Suppressor macrophage treated with lipopolysaccharide for 1 hour (primary cell): Measurements from ENCODE around the gene RBM17.
"Not testable (repeated sequence)": the region's sequence is repeated elsewhere in the genome, so short reads cannot be mapped to it uniquely, and the experiment has no call there.

ENCODE experiments used
- DNase-seq, 3 donors: peaks; one replicate each; pipeline ENCODE4 v3.0.0-alpha.2; 2020 to 2022

Gene RBM17

GRCh38 chr10:6056411-6057135 is 32.3 kb upstream of the RBM17 start:
- DNase-seq: peak in 1 of 3 donors; percentile 36

- peak; percentile 63 to 94 (median 85) for DNase-seq
Measured at GRCh38 chr10:6058682-6059475, 30.0 kb upstream of the RBM17 start.

GRCh38 chr10:6059506-6059905 is 29.3 kb upstream of the RBM17 start:
- DNase-seq: no peak

- DNase-seq: no peak
Measured at GRCh38 chr10:6061056-6061455, 27.8 kb upstream of the RBM17 start.

DNA sequence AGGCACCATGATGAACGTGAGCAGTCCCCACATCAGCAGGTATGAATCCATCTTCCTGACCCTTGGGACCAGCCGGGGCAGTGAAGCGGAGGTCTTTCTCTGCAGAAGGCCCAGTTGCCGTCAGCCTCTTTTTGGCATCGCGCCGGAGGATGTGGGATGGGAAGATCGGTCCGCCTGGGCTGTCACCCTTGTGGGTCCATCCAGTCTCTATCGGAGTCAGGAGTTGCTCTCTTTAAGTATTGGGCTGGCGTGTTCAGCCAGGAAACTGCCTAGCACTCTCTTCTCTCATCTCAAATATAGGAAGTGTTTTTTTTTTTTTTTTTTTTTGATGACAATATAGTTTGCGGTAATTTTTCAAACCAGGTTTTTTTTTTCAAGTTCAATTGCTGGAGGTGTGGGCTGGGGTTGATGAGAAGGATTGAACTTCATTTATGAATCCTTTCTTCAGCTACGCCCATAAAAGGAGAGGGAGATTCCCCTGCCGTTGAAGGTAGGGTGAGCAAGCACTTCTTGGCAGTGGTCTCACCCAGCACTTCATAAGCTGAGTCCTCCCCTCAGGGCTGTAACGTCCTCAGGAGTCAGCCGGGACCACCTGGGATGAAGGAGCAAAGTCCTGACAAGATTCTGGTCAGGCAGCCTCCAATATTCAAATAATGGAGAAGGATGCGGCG is 26.6 kb upstream of the RBM17 start, which contains the start of gene IL2RA:
Gene IL2RA (minus strand): TSS at position 267 of the 671 bp plus-strand sequence. CDS start 216 bp downstream, at position 51.
- DNase-seq: peak; percentile 40 to 76 (median 59)

DNA sequence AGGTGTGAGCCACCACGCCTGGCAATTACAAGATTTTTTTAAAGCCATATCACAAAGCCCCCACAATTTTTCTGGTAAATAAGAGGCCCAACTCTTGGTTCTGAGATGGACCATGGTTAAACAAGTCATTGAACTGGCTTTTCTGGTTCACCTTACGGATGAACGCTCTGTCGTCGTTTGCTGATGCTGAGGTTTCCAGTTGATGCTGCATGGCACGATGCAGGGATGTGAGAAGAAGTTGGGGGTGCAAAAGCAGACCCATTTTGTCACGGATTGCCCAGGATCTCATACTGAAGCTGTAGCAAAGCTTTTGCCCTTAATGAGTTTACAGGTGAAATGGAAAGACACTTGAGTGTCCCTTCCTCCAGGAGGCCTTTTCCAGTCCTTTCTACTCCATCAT is 24.7 kb upstream of the RBM17 start:
- DNase-seq: no peak

- DNase-seq: not testable (repeated sequence)
Measured at GRCh38 chr10:6064726-6065125, 24.1 kb upstream of the RBM17 start.

DNA sequence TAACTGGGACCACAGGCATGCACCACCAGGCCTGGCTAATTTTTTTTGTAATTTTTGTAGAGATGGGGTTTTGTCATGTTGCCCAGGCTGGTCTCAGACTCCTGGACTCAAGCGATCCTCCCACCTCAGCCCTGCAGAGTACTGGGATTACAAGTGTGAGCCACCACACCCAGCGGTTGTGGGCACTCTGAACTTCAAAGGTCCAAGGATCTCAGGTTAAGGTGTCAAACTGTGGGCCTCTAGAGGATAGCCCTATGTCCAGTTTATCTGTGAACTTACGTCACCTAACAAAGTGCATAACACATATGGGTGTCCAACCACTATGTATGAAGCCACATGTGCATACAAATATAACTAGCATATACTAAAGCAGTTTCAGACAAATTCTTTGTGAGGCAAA is 23.4 kb upstream of the RBM17 start:
- DNase-seq: no peak

DNA sequence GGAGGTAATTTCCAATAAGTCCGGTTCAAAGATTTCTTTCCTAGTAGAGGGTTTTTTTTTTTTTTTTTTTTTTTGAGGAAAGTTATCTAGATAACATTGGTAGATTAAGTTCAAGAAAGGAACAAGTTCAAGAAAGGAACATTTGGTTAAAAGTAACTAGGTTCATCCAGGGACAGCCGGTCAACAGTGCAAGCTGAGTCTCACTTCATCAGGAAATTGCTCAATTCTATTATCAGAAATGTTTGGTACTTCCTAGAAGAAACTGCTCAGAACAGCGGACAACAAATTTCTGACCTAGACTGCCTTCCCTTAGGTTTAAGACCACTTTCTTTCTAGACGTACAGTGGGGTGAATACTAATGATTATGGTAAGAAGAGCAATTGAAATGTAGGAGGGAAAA is 23.0 kb upstream of the RBM17 start:
- DNase-seq: peak; percentile 52 to 88 (median 74)

- no peak for DNase-seq
Measured at GRCh38 chr10:6067457-6067856, 21.4 kb upstream of the RBM17 start.

GRCh38 chr10:6068006-6068405 is 20.8 kb upstream of the RBM17 start:
- no peak for DNase-seq

DNA sequence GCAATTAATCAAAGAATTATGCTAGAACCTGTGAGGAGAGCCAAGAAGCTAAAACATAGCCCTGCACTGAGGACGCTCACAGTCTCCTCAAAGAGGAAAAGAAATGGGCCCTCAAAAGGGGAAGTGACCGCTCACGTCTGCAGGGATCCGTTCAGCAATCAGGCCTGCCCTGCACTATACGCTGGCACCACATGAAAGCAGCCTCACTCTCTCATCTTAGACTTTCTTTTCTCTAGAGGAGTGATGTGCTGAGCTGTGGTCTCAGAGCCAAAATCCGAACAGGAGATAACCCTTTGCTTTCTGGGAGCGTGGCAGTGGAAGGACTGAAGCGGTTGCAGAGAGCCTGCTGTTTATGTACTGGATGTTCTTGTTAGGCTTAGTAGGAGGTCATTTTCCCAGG is 20.4 kb upstream of the RBM17 start:
- peak; percentile 74 to 81 (median 80) for DNase-seq

DNA sequence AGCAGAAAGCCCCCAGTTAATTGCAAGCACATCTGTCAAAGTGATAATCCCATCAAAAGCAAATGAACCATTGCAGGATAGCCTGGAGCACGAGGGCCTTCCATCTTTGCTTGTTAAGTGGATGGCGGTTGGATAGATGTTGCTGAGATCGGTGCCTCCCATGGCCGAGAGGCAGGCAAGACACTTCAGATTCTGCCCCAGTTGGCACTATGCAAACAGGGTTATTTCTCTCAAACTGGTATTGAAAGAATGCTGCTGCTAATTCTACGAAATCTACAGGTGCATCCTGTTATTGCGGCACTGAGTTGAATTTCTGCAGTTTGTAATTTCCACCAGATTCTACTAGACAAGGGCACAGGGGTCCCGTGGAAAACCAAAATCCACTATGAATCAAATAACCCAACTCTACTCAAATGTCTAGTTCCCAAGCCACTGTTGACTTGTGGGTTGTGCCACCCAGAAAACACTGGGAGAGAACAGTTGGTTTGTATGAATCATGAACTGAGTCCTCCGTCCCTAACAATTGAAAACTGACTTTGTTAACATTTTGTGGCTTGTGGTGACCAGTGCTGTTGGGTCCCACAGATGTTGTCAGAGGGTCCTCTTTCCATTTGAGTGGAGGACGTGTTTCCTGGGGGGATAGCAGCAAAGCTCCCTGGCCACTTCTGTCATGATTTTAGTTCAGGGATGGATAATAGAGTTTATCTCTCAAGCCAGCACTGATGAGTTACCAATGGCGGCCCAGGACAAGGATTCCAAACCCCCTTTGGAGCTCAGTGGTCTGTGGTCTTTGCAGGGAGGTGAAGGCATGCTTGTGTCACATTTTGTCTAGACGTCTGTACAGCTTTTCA is 19.5 kb upstream of the RBM17 start:
- no peak for DNase-seq

- DNase-seq: peak; percentile 67 to 81 (median 75)
Measured at GRCh38 chr10:6070660-6071059, 18.2 kb upstream of the RBM17 start.

- no peak for DNase-seq
Measured at GRCh38 chr10:6071181-6072175, 17.4 kb upstream of the RBM17 start.

DNA sequence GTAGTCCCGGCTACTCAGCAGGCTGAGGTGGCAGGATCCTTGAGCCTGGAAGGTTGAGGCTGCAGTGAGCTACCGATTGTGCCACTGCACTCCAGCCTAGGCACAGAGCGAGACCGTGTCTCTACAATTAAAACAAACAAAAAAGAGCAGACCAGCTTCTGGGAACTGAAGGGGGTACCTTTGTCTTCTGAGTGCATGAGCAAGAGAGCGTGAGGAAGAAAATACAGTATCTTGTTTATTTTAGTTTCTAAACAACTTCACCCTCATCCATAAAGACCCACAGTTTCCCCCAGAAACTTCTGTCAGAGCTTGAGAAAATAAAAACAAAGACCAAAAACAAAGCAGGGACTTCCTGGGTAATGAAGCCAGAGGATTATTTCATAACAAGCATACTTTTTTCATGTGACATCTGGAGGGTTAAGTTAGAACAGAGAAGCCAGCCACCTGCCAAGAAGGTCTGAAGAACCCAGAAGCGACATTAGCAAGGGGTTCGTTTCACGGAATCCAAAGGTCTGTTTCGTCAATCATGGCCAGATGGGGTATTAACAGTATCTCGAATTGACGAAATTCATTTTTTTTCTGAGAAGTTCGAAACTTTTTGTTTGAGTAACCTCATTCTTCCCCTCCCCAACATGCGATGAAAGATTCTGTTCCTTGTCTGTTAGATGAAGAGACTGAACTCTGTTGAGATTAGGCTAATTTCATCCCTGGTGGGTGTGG is 16.5 kb upstream of the RBM17 start:
- DNase-seq: peak in 1 of 3 donors; percentile 55

DNA sequence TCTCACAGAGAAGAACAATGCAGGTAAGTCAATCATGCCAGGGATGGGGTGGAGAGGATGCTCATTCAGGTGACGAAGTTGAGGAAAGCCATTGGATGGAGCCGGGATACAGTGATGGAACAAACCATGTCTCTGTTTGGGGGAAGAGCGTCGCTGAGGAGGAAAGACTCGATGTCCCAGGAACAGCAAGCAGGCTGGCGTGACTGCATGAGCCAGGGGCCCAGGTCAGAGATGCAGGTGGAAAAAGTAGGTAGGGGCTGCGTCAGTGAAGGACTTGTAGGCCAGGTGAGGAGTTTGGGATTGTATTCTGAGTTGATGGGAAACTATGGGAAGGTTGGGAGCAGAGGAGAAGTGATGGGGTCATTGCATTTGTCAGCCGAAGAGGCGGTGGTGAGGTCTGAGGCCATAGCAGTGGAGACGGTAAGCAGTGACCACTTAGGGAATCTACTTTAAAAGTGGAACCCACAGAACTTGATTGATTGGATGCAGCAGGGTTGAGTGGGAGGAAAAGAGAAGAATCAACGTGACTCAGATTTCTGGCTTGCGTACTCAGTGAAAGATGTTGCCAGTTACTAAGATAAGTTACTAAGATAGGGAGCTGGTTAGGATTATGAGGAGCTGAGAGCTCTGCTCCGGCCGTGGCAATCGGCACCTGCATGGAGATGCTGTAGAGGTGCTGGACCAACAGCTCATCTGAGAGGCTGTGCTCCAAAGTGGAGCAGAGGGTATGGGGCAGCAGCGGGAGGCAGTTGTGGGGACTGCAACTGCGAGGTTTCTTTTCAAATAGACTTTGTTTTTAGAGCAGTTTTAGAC is 14.1 kb upstream of the RBM17 start:
- DNase-seq: peak; percentile 63 to 81 (median 63)

- DNase-seq: no peak
Measured at GRCh38 chr10:6077071-6077675, 11.7 kb upstream of the RBM17 start.

DNA sequence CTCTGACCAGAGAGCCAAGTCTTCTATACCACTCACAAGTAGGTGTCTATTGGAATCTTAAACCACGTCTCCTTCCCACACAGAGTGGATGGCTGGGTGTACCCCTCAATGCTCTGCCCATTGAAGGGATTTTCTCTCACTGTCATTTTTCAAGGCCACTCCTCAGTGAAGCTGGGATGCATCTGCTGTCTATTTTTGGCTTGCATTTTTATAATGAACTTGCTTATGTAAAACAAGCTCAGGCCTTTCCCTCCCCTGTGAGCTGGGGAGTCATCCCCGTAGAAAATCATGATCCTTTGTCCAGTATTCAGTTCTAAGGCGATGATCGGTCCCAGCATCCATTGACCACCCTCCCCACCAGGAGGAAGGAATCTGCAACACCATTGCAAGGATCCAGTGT is 9.8 kb upstream of the RBM17 start:
- no peak for DNase-seq
